K562 (cell line): ENCODE data around the gene CYP46A1. TPM values are rescaled to one million over a fixed set of nuclear protein-coding genes. Genes with fewer than 3 reads are reported as not detected.
A peak's percentile ranks its signal among the peaks of the same experiment; 100 is the strongest.

ENCODE experiments used
- ATAC-seq: fragments of 200-7000 bp; cut with Tn5 transposase; 3 replicates; pipeline ENCODE4 v1.9.1; 2020; ENCODE audit warnings: moderate library complexity
- BruUV-seq: library from RNA; stranded (reverse); fragments of 400-500 nt; replicated peaks from 2 replicates; lab custom pipeline; 2021; lab: Mats Ljungman, UMichigan
- CTCF ChIA-PET: fragments of 300-600 bp; formaldehyde crosslinking; extraction: SDS; loops from one replicate; lab custom pipeline; 2021; ENCODE audit warnings: low intra/inter-chr PET ratio; lab: Yijun Ruan, JAX
- POLR2A ChIA-PET: fragments of 300-600, 350-650 bp; sonication (Branson Sonifier 250); formaldehyde crosslinking; extraction: SDS; loops from one replicate; lab custom pipeline; 2021; ENCODE audit warnings: antibody characterized with exemption, inconsistent platforms; lab: Yijun Ruan, JAX
- DNase-seq, 4 experiments: peaks; one replicate each; pipeline versions ENCODE4 v3.0.0 to v3.0.0-alpha.2; 2011 to 2018; ENCODE audit warnings: low spot score in 3 of 4, mixed read lengths in 3 of 4; ENCODE audit errors: extremely low read depth in 1 of 4
- FAIRE-seq: peaks from 2 replicates; lab custom pipeline; 2011; peaks lifted over from hg19 to GRCh38; lab: Jason Lieb, UNC
- H2AFZ ChIP-seq: 2 replicates; pipeline ENCODE4 v1.6.0; 2011; ENCODE audit warnings: low read depth, low read length, control low read depth, inconsistent platforms
- H3K27ac ChIP-seq: fragments of 200-600 bp; 3 replicates; pipeline ENCODE4 v1.8.0; 2011; ENCODE audit warnings: low read depth, mild to moderate bottlenecking, control low read depth, inconsistent platforms, low read length, moderate library complexity, mixed read lengths; ENCODE audit errors: extremely low read depth
- H3K27me3 ChIP-seq, 2 experiments: fragments of 300-600 bp in 1 of 2; 2 replicates in 1 of 2; 3 replicates in 1 of 2; pipeline versions ENCODE4 v1.6.0 to v1.8.0; 2011; ENCODE audit warnings: inconsistent platforms in 2 of 2, low read length in 2 of 2, mild to moderate bottlenecking in 1 of 2, mixed read lengths in 1 of 2, moderate library complexity in 1 of 2; ENCODE audit not compliant: control insufficient read depth in 2 of 2, insufficient read depth in 2 of 2
- H3K36me3 ChIP-seq: fragments of 300-600 bp; 3 replicates; pipeline ENCODE4 v1.8.0; 2011; ENCODE audit warnings: mild to moderate bottlenecking, low read length, inconsistent platforms; ENCODE audit not compliant: control insufficient read depth, insufficient read depth
- H3K4me1 ChIP-seq, 2 experiments: fragments of 200-600 bp in 1 of 2; replicated peaks in 1 of 2; 2 replicates in 1 of 2; 3 replicates in 1 of 2; pipeline versions ENCODE4 v1.5.1 to v1.8.0; 2011; ENCODE audit warnings: inconsistent platforms in 2 of 2, low read length in 2 of 2, mild to moderate bottlenecking in 1 of 2, mixed read lengths in 1 of 2, moderate library complexity in 1 of 2; ENCODE audit not compliant: control insufficient read depth in 2 of 2, insufficient read depth in 2 of 2
- H3K4me2 ChIP-seq: 2 replicates; pipeline ENCODE4 v1.6.1; 2011; ENCODE audit warnings: low read length, control low read depth, inconsistent platforms, mixed read lengths; ENCODE audit not compliant: insufficient read depth
- H3K4me3 ChIP-seq: fragments of 200-600 bp; sonication (generic), shearing (Covaris generic); 2 replicates; pipeline ENCODE4 v1.5.1; 2016; ENCODE audit warnings: control low read depth, inconsistent platforms
- H3K79me2 ChIP-seq: fragments of 200-600 bp; 3 replicates; pipeline ENCODE4 v1.8.0; 2011; ENCODE audit warnings: low read length, inconsistent platforms; ENCODE audit not compliant: control insufficient read depth, insufficient read depth
- H3K9ac ChIP-seq, 2 experiments: 2 replicates each; pipeline versions ENCODE4 v1.6.0 to v1.6.1; 2011; ENCODE audit warnings: low read depth in 2 of 2, low read length in 2 of 2, control low read depth in 1 of 2, inconsistent platforms in 1 of 2, mild to moderate bottlenecking in 1 of 2, mixed read lengths in 1 of 2; ENCODE audit not compliant: insufficient read depth in 1 of 2
- H3K9me1 ChIP-seq: one replicate; pipeline ENCODE4 v1.6.0; 2011; ENCODE audit warnings: inconsistent platforms, mild to moderate bottlenecking, low read length, moderate library complexity; ENCODE audit not compliant: control insufficient read depth, insufficient read depth
- H3K9me3 ChIP-seq: replicated peaks from 2 replicates; pipeline ENCODE4 v1.5.1; 2011; ENCODE audit warnings: low read depth, low read length, inconsistent platforms; ENCODE audit not compliant: control insufficient read depth, insufficient read depth
- H4K20me1 ChIP-seq: replicated peaks from 2 replicates; pipeline ENCODE4 v1.6.1; 2011; ENCODE audit warnings: low read length, inconsistent platforms, mixed read lengths; ENCODE audit not compliant: control insufficient read depth, insufficient read depth
- ARHGAP35 ChIP-seq: fragments of 450-650 bp; IDR thresholded peaks from 2 replicates; pipeline ENCODE4 v1.6.1; 2018; ENCODE audit not compliant: partially characterized antibody
- CBFA2T2 ChIP-seq: fragments of 450-650 bp; conservative IDR thresholded peaks from 2 replicates; pipeline ENCODE4 v1.6.1; 2017; ENCODE audit warnings: mild to moderate bottlenecking
- GABPA ChIP-seq: fragments of 200-800 bp; sonication (Bioruptor generic); conservative IDR thresholded peaks from 2 replicates; pipeline ENCODE4 v1.6.1; 2016; ENCODE audit warnings: low read depth, missing genetic modification characterization, missing compliant biosample characterization
- GATAD2A ChIP-seq: fragments of 450-650 bp; IDR thresholded peaks from 2 replicates; pipeline ENCODE4 v1.6.1; 2017
- L3MBTL2 ChIP-seq: fragments of 450-650 bp; IDR thresholded peaks from 2 replicates; pipeline ENCODE4 v1.6.1; 2016; ENCODE audit warnings: mild to moderate bottlenecking, moderate library complexity
- PHB2 ChIP-seq: fragments of 450-650 bp; IDR thresholded peaks from 2 replicates; pipeline ENCODE4 v1.6.1; 2017; ENCODE audit warnings: low read depth
- PKNOX1 ChIP-seq: fragments of 450-650 bp; IDR thresholded peaks from 2 replicates; pipeline ENCODE4 v1.6.1; 2016
- TRIM24 ChIP-seq, 2 experiments: fragments of 450-650 bp; IDR thresholded peaks; 2 replicates each; pipeline ENCODE4 v1.6.1; 2016
- ZFX ChIP-seq: sonication (generic); formaldehyde crosslinking; IDR thresholded peaks from 2 replicates; pipeline ENCODE4 v1.8.0; 2022; ENCODE audit warnings: mild to moderate bottlenecking, missing genetic modification reagents, moderate library complexity
- ZKSCAN3 ChIP-seq: fragments of 250-450 bp; sonication (Bioruptor Pico); IDR thresholded peaks from 2 replicates; pipeline ENCODE4 v1.4.0; 2020
- WGBS: fragments of 100-300 bp; shearing (Covaris generic); methylation state at CpG from one replicate; pipeline ENCODE4 v1.1.6; 2016; ENCODE audit warnings: low coverage, mixed read lengths; ENCODE audit not compliant: insufficient coverage; ENCODE audit errors: missing lambda C conversion rate; 5-methylcytosine and 5-hydroxymethylcytosine counted together
- in situ Hi-C: fragments of 300-500 bp; cut with MboI; formaldehyde crosslinking; loops from 4 replicates; pipeline ENCODE4 v1.15.0; 2018; ENCODE audit warnings: inconsistent platforms, mixed read lengths
- intact Hi-C: fragments of 100-400 bp; cut with micrococcal nuclease; formaldehyde crosslinking; loops from 2 replicates; pipeline ENCODE4 v1.14.2; 2022
- polyA plus RNA-seq, 8 experiments: library from polyadenylated mRNA; depleted of rRNA in 4 of 8; stranded (reverse) in 5 of 8; unstranded in 3 of 8; fragments of >200 nt; fragmentation: Nextera tagmentation in 2 of 8; fragmentation: Illumina TruSeq in 1 of 8; extraction: Ambion mirVana in 2 of 8; extraction: Trizol in 1 of 8; gene quantifications; 2 replicates each; pipeline versions ENCODE4 v1.2.1 to v1.2.3, GENCODE V29; 2011 to 2014; ENCODE audit warnings: inconsistent platforms in 1 of 8, missing spikeins in 1 of 8
- total RNA-seq, 7 experiments: library from RNA; depleted of rRNA in 6 of 7; stranded (reverse); fragments of >200 nt in 6 of 7; fragmentation: Illumina TruSeq in 2 of 7; extraction: Trizol in 2 of 7; gene quantifications; 2 replicates each; pipeline versions ENCODE4 v1.2.1 to v1.2.3, GENCODE V29; 2011 to 2021; ENCODE audit warnings: low replicate concordance in 1 of 7

Gene CYP46A1
- total and polyA plus RNA-seq, 9 of the 15 experiments (the other 6 are each of a cell fraction or from before 2014, with no cell fraction given): not detected

GRCh38 chr14:99672506-99673304 is 11.4 kb upstream of the CYP46A1 start:
- ChIA-PET CTCF (no interaction called here), POLR2A (interaction anchor here (0.6 kb wide), 1 partner anchor 97 kb away, joined by 4 read pairs; no protein-coding TSS in a partner anchor)
- Histone ChIP-seq H3K27ac (no peak overlapping the region), H3K36me3 (no peaks in the 10 kb centered on the region), H4K20me1 (no peaks in the 10 kb centered on the region), H3K4me2 (peak overlapping the region; percentile 41), H3K9ac (no peak overlapping the region), H2AFZ (peak overlapping the region; percentile 65; the same call in 1 of the 2 replicates), H3K27me3 (peaks cover 4 to 51% of the 10 kb centered on the region in 2 experiments; a peak in 4 of 5 replicates), H3K9me3 (no peaks in the 10 kb centered on the region), H3K9me1 (no peaks in the 10 kb centered on the region), H3K4me3 (no peak overlapping the region)
- WGBS: 0% methylated on average over 1 of the region's 11 CpGs
- in situ Hi-C loops: no loop called here
- no peak for TF ChIP-seq TRIM24 (IDR thresholded peaks at IDR 0.05)
- no peak for TF ChIP-seq PHB2
- no peak for TF ChIP-seq ZKSCAN3 (CRISPR knock-in tag)
- TF ChIP-seq PKNOX1: 0 out of 2 replicates have a peak, but pooled peaks have one; percentile 22
- TF ChIP-seq CBFA2T2: no peak
- TF ChIP-seq GATAD2A: no peak
- TF ChIP-seq L3MBTL2: peak; percentile 46; the same call in 1 of the 2 replicates
- TF ChIP-seq ZFX: peak; percentile 32; the same call in 1 of the 2 replicates
- 0 out of 2 replicates have a peak, but pooled peaks have one; percentile 24 for TF ChIP-seq GABPA (tag)
- TF ChIP-seq ARHGAP35: no peak
- TF ChIP-seq, all 486 proteins: peak for 4
- FAIRE-seq (no peak), DNase-seq (peak; percentile 19 to 37 (median 26)), ATAC-seq (peak; percentile 86)
- BruUV-seq: no TSS peak
- intact Hi-C loops: no loop called here
- Histone ChIP-seq H3K79me2 (no peaks in the 10 kb centered on the region), H3K4me1 (peaks cover 3 to 8% of the 10 kb centered on the region in 2 experiments; a peak in 4 of 5 replicates)
